ENCODE measurements around the gene AP4B1. TPM values are rescaled to one million over a fixed set of nuclear protein-coding genes. Genes with fewer than 3 reads are reported as not detected.

AP4B1 gene
- total and polyA plus RNA-seq, 9 of the 15 experiments (the other 6 are each of a cell fraction or from before 2014, with no cell fraction given), result 15.8 to 36.5 (median 24.6) TPM

DNA sequence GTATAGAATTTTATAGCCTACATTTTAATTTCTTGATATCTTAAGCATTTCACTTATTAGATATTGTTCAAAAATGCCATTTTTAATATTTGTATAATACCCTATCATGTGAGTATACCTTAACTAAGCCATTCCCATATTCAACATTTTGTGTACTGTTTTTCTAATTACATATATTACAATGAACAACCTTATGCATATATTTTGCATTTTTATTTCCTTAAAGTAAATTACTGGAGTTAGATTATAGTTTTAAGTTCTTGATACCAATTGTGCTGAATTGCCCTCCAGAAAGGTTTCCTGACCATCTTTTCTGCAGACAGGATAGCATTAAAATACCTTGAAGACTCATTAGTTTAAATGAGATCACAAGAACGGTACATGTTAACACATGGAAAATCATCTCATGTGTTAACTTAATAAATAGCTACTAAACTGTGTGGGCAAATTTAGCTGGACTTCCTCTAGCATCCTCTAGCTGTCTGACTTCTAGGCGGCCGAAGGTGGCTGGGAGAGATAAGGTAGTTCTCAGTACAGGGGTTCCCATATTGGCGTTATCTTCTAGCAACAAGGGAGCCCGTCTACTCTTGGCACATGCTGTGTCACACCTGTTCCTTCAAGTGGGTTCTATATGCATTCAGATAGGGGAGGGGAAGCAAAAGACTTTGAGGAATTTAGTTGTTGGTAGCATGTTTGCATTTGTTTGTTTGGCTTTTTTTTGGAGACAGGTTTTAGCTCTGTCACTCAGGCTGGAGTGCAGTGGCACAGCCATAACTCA lies 9.5 kb upstream of the AP4B1 start (continued):
- TF ChIP-seq, protein P1, sequence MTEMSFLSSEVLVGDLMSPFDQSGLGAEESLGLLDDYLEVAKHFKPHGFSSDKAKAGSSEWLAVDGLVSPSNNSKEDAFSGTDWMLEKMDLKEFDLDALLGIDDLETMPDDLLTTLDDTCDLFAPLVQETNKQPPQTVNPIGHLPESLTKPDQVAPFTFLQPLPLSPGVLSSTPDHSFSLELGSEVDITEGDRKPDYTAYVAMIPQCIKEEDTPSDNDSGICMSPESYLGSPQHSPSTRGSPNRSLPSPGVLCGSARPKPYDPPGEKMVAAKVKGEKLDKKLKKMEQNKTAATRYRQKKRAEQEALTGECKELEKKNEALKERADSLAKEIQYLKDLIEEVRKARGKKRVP (CRISPR knock-in tag; IDR thresholded peaks at IDR 0.05), result peak; percentile 53; the same call in 1 of the 2 replicates
- no peak for TF ChIP-seq XRCC3 (IDR thresholded peaks at IDR 0.05)
- TF ChIP-seq, protein P2, sequence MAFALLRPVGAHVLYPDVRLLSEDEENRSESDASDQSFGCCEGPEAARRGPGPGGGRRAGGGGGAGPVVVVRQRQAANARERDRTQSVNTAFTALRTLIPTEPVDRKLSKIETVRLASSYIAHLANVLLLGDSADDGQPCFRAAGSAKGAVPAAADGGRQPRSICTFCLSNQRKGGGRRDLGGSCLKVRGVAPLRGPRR (CRISPR knock-in tag; IDR thresholded peaks at IDR 0.05), result no peak
- peak; percentile 82 for TF ChIP-seq ATF7 (IDR thresholded peaks at IDR 0.05)
- peak; percentile 81 for TF ChIP-seq CCNT2 (IDR thresholded peaks at IDR 0.05; ENCODE audit: borderline replicate concordance, extremely low read depth, insufficient read length, low read depth, low read length)
- TF ChIP-seq SUPT5H (IDR thresholded peaks at IDR 0.05), result 0 out of 2 replicates have a peak, but pooled peaks have one; percentile 35
- TF ChIP-seq, protein P3, sequence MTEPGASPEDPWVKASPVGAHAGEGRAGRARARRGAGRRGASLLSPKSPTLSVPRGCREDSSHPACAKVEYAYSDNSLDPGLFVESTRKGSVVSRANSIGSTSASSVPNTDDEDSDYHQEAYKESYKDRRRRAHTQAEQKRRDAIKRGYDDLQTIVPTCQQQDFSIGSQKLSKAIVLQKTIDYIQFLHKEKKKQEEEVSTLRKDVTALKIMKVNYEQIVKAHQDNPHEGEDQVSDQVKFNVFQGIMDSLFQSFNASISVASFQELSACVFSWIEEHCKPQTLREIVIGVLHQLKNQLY (CRISPR knock-in tag; conservative IDR thresholded peaks at IDR 0.05), result no peak
- TF ChIP-seq, protein P4, sequence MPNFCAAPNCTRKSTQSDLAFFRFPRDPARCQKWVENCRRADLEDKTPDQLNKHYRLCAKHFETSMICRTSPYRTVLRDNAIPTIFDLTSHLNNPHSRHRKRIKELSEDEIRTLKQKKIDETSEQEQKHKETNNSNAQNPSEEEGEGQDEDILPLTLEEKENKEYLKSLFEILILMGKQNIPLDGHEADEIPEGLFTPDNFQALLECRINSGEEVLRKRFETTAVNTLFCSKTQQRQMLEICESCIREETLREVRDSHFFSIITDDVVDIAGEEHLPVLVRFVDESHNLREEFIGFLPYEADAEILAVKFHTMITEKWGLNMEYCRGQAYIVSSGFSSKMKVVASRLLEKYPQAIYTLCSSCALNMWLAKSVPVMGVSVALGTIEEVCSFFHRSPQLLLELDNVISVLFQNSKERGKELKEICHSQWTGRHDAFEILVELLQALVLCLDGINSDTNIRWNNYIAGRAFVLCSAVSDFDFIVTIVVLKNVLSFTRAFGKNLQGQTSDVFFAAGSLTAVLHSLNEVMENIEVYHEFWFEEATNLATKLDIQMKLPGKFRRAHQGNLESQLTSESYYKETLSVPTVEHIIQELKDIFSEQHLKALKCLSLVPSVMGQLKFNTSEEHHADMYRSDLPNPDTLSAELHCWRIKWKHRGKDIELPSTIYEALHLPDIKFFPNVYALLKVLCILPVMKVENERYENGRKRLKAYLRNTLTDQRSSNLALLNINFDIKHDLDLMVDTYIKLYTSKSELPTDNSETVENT (CRISPR knock-in tag; IDR thresholded peaks at IDR 0.05), result no peak
- TF ChIP-seq MCM2 (IDR thresholded peaks at IDR 0.05; ENCODE audit: low read depth), result no peak
- no peak for TF ChIP-seq CAMTA2 (CRISPR knock-in tag; conservative IDR thresholded peaks at IDR 0.05)
- peak; percentile 100 for TF ChIP-seq SMARCA4 (IDR thresholded peaks at IDR 0.05)
- TF ChIP-seq, protein P5, sequence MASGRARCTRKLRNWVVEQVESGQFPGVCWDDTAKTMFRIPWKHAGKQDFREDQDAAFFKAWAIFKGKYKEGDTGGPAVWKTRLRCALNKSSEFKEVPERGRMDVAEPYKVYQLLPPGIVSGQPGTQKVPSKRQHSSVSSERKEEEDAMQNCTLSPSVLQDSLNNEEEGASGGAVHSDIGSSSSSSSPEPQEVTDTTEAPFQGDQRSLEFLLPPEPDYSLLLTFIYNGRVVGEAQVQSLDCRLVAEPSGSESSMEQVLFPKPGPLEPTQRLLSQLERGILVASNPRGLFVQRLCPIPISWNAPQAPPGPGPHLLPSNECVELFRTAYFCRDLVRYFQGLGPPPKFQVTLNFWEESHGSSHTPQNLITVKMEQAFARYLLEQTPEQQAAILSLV (tag; IDR thresholded peaks at IDR 0.05), result peak; percentile 38; the same call in 1 of the 2 replicates
- TF ChIP-seq MYBL2 (IDR thresholded peaks at IDR 0.05; ENCODE audit: low read depth), result no peak; the same call in 1 of the 2 replicates
- TF ChIP-seq MYBL2 (CRISPR knock-in tag; IDR thresholded peaks at IDR 0.05; ENCODE audit: borderline replicate concordance), result no peak
- TF ChIP-seq NCOA6 (IDR thresholded peaks at IDR 0.05), result peak; percentile 59
- peak; percentile 100 for TF ChIP-seq CXXC5 (CRISPR knock-in tag; IDR thresholded peaks at IDR 0.05)
- 0 out of 2 replicates have a peak, but pooled peaks have one; percentile 21 for TF ChIP-seq ZNF583 (CRISPR knock-in tag; IDR thresholded peaks at IDR 0.05)
- no peak for TF ChIP-seq ZNF165 (CRISPR knock-in tag; IDR thresholded peaks at IDR 0.05; ENCODE audit: borderline replicate concordance)
- no peak for TF ChIP-seq ZBTB1 (CRISPR knock-in tag; IDR thresholded peaks at IDR 0.05; ENCODE audit: borderline replicate concordance, low read depth)
- peak; percentile 93 for TF ChIP-seq ZNF197 (CRISPR knock-in tag; IDR thresholded peaks at IDR 0.05; ENCODE audit: low read depth)
- TF ChIP-seq, protein P6, sequence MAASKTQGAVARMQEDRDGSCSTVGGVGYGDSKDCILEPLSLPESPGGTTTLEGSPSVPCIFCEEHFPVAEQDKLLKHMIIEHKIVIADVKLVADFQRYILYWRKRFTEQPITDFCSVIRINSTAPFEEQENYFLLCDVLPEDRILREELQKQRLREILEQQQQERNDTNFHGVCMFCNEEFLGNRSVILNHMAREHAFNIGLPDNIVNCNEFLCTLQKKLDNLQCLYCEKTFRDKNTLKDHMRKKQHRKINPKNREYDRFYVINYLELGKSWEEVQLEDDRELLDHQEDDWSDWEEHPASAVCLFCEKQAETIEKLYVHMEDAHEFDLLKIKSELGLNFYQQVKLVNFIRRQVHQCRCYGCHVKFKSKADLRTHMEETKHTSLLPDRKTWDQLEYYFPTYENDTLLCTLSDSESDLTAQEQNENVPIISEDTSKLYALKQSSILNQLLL (CRISPR knock-in tag; IDR thresholded peaks at IDR 0.05; ENCODE audit: borderline replicate concordance), result no peak
- TF ChIP-seq RBM15 (IDR thresholded peaks at IDR 0.05; ENCODE audit: insufficient read depth, low read length), result no peak

Data from K562 (cell line).